Measurements from ENCODE around the gene IFI30.

DNA sequence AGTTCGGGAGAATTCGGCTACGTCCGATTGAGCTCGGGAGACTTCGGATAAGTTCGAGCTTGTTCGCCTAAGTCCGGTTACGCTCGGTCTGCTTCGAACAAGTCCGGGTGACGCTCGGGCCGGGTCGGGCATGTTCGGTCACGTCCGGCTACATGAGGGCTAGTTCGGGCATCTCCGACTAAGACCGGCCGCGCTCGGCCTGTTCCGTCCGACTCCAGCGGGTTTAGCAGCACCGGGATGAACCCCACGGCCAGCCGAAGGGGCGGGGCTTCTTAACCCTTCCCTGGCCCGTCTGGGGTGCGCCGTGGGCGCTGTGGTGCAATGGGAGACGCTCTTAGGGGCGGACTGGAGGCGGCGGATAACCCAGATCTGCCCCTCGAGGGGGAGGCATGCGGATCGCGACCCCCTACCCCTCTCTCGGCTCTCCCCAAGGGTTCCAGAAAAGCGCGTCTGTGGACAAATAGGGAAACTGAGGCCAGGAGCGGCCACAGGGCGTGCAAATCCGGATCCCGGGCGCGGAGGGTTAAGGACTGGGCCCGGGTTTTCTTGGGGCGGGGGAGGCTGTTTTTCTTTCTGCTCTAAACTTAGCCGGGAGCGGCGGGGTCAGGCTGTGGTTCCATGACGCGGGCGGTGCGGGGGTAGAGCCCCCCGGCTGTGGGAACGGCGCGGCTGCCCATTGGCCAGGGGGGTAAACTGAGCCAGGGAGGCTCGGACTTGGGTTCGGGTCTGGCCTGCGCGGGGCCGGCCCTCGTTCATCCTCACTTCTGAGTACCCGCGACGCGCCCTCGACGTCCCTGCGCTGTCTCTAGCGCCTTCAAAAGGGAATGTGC is 51.1 kb downstream of the IFI30 start:
- no peak for TF ChIP-seq SMC3 (IDR thresholded peaks at IDR 0.05; ENCODE audit: low read depth, low read length)
- TF ChIP-seq USF1 (IDR thresholded peaks at IDR 0.05; ENCODE audit: borderline replicate concordance, low read depth): no peak
- TF ChIP-seq EP300 (IDR thresholded peaks at IDR 0.05; ENCODE audit: borderline replicate concordance in 1 of 2, low read depth in 1 of 2, low read length in 1 of 2): no peak
- no peak for TF ChIP-seq USF2 (IDR thresholded peaks at IDR 0.05; ENCODE audit: borderline replicate concordance, low read depth, low read length)
- TF ChIP-seq, protein P1, sequence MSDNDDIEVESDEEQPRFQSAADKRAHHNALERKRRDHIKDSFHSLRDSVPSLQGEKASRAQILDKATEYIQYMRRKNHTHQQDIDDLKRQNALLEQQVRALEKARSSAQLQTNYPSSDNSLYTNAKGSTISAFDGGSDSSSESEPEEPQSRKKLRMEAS (IDR thresholded peaks at IDR 0.05; ENCODE audit: low read depth): no peak

All from SK-N-SH (cell line).